DND-41 (cell line): ENCODE measurements around the gene TMEM161B.

ENCODE experiments used
- ATAC-seq: fragments of 200-7000 bp; cut with Tn5 transposase; 3 replicates; pipeline ENCODE4 v1.9.1; 2021; ENCODE audit warnings: low read depth; ENCODE audit not compliant: insufficient read depth
- DNase-seq: peaks from one replicate; pipeline ENCODE4 v3.0.0-alpha.2; 2020
- H2AFZ ChIP-seq: 2 replicates; pipeline ENCODE4 v1.6.0; 2012; ENCODE audit warnings: low read depth, low read length
- H3K27ac ChIP-seq: 2 replicates; pipeline ENCODE4 v1.5.1; 2012; ENCODE audit warnings: low read length, inconsistent platforms
- H3K27me3 ChIP-seq: fragments of 200-600 bp; sonication (generic); 2 replicates; pipeline ENCODE4 v1.6.0; 2012; ENCODE audit warnings: low read length, mild to moderate bottlenecking, inconsistent platforms; ENCODE audit not compliant: insufficient read depth, poor library complexity
- H3K36me3 ChIP-seq: 2 replicates; pipeline ENCODE4 v1.5.1; 2012; ENCODE audit warnings: low read length, inconsistent platforms; ENCODE audit not compliant: insufficient read depth
- H3K4me1 ChIP-seq: 2 replicates; pipeline ENCODE4 v1.5.1; 2012; ENCODE audit warnings: mild to moderate bottlenecking, low read length; ENCODE audit not compliant: insufficient read depth
- H3K4me2 ChIP-seq: 2 replicates; pipeline ENCODE4 v1.6.0; 2012; ENCODE audit warnings: mild to moderate bottlenecking, moderate library complexity, low read length, inconsistent platforms; ENCODE audit not compliant: insufficient read depth
- H3K4me3 ChIP-seq, 2 experiments: fragments of 200-600 bp in 1 of 2; shearing (Covaris generic) in 1 of 2; 2 replicates each; pipeline ENCODE4 v1.5.1; 2012 to 2016; ENCODE audit warnings: inconsistent platforms in 2 of 2, low read length in 2 of 2, mild to moderate bottlenecking in 2 of 2, low read depth in 1 of 2, moderate library complexity in 1 of 2
- H3K79me2 ChIP-seq: 2 replicates; pipeline ENCODE4 v1.6.0; 2012; ENCODE audit warnings: low read length, inconsistent platforms; ENCODE audit not compliant: insufficient read depth
- H3K9ac ChIP-seq: 2 replicates; pipeline ENCODE4 v1.6.0; 2012; ENCODE audit warnings: low read depth, mild to moderate bottlenecking, inconsistent platforms, low read length, moderate library complexity
- H3K9me3 ChIP-seq: 2 replicates; pipeline ENCODE4 v1.5.1; 2012; ENCODE audit warnings: low read length, moderate library complexity, mild to moderate bottlenecking, inconsistent platforms; ENCODE audit not compliant: insufficient read depth, severe bottlenecking
- H4K20me1 ChIP-seq: 2 replicates; pipeline ENCODE4 v1.6.0; 2012; ENCODE audit warnings: low read length; ENCODE audit not compliant: insufficient read depth
- CTCF ChIP-seq: IDR thresholded peaks from 2 replicates; pipeline ENCODE4 v1.5.1; 2012; ENCODE audit warnings: borderline replicate concordance, low read length, moderate library complexity, mild to moderate bottlenecking; ENCODE audit not compliant: poor library complexity, severe bottlenecking; ENCODE audit errors: extremely low read depth
- EZH2 ChIP-seq: IDR thresholded peaks from 3 replicates; pipeline ENCODE4 v1.6.1; 2012; ENCODE audit warnings: borderline replicate concordance, low read depth, mild to moderate bottlenecking, moderate library complexity, low read length, inconsistent platforms; ENCODE audit not compliant: severe bottlenecking

TMEM161B gene

GRCh38 chr5:88154891-88155290 is 113.8 kb downstream of the TMEM161B start:
- Histone ChIP-seq H3K4me2 (no peak overlapping the region), H2AFZ (no peak overlapping the region), H3K36me3 (no peaks in the 10 kb centered on the region), H3K9me3 (no peaks in the 10 kb centered on the region), H3K9ac (no peak overlapping the region), H3K27me3 (no peaks in the 10 kb centered on the region), H3K4me3 (no peak overlapping the region), H4K20me1 (no peaks in the 10 kb centered on the region), H3K79me2 (no peaks in the 10 kb centered on the region), H3K4me1 (no peaks in the 10 kb centered on the region), H3K27ac (no peak overlapping the region)
- TF ChIP-seq CTCF: no peak
- TF ChIP-seq EZH2: no peak
- ATAC-seq (no peak), DNase-seq (no peak)

DNA sequence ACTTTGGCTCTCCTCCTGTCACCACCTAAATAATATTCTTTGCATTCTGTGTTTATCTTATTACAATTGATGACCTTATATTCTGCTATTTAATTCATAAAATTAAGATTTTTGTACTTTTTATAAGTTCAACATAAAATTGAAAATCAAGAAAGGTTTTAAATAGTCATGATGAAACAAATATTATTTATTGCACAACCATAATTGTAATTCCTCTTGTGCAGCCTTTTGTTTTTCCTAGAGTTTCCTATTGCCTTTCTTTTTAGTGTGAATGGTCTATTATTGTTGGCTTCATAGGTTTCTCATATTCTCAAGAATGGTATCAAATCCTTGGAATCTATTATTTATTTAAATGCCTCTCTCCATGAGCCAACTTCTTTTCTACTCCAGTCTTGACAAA is 117.9 kb downstream of the TMEM161B start:
- Histone ChIP-seq H3K27ac (no peak overlapping the region), H3K9ac (no peak overlapping the region), H3K36me3 (no peaks in the 10 kb centered on the region)

GRCh38 chr5:88145611-88146467 is 122.8 kb downstream of the TMEM161B start:
- Histone ChIP-seq H3K36me3 (no peaks in the 10 kb centered on the region), H3K9ac (no peak overlapping the region), H3K4me1 (no peaks in the 10 kb centered on the region), H2AFZ (no peak overlapping the region), H3K9me3 (no peaks in the 10 kb centered on the region), H3K27ac (no peak overlapping the region), H3K79me2 (no peaks in the 10 kb centered on the region), H3K27me3 (no peaks in the 10 kb centered on the region), H3K4me3 (no peak overlapping the region), H3K4me2 (no peak overlapping the region), H4K20me1 (no peaks in the 10 kb centered on the region)
- TF ChIP-seq CTCF (no peak), EZH2 (no peak)
- DNase-seq: no peak
- no peak for ATAC-seq

More for the DNA sequence above, 117.9 kb downstream of the TMEM161B start:
- no peak overlapping the region for H3K4me3 ChIP-seq
- ATAC-seq (no peak), DNase-seq (no peak)
- H3K79me2 ChIP-seq: no peaks in the 10 kb centered on the region
- no peaks in the 10 kb centered on the region for H3K27me3 ChIP-seq
- H3K4me2 ChIP-seq: no peak overlapping the region
- no peak for TF ChIP-seq EZH2
- TF ChIP-seq CTCF: no peak
- no peaks in the 10 kb centered on the region for H3K4me1 ChIP-seq
- H3K9me3 ChIP-seq: no peaks in the 10 kb centered on the region
- no peaks in the 10 kb centered on the region for H4K20me1 ChIP-seq
- no peak overlapping the region for H2AFZ ChIP-seq
